Large intestine (tissue), 3 donors: ENCODE results near the gene OR4D5. TPM values are rescaled to one million over a fixed set of nuclear protein-coding genes. Genes with fewer than 3 reads are reported as not detected.
A peak's percentile ranks its signal among the peaks of the same experiment; 100 is the strongest.

Source experiments
- DNase-seq, 2 donors: peaks; one replicate each; pipeline versions ENCODE4 v3.0.0 to v3.0.0-alpha.2; 2013
- H3K27ac ChIP-seq: one replicate; pipeline ENCODE4 v1.5.1; 2013; ENCODE audit warnings: low read length
- H3K27me3 ChIP-seq: 2 replicates; pipeline ENCODE4 v1.6.1; 2013; ENCODE audit warnings: low read length; ENCODE audit not compliant: control insufficient read depth, insufficient read depth
- H3K36me3 ChIP-seq: 2 replicates; pipeline ENCODE4 v1.6.1; 2013; ENCODE audit warnings: low read length; ENCODE audit not compliant: control insufficient read depth, insufficient read depth
- H3K4me1 ChIP-seq: one replicate; pipeline ENCODE4 v1.6.1; 2013; ENCODE audit warnings: low read length; ENCODE audit not compliant: control insufficient read depth, insufficient read depth
- H3K4me3 ChIP-seq: one replicate; pipeline ENCODE4 v1.5.1; 2013; ENCODE audit warnings: low read length
- H3K9me3 ChIP-seq: one replicate; pipeline ENCODE4 v1.6.1; 2013; ENCODE audit warnings: mild to moderate bottlenecking, low read depth, low read length, moderate library complexity; ENCODE audit not compliant: control insufficient read depth
- WGBS: methylation state at CpG from one replicate; pipeline ENCODE4 v1.1.5; 2013; ENCODE audit warnings: low lambda C conversion rate; ENCODE audit not compliant: insufficient coverage; 5-methylcytosine and 5-hydroxymethylcytosine counted together
- polyA plus RNA-seq: library from polyadenylated mRNA; unstranded; fragments of 120-200 nt; gene quantifications from one replicate; pipeline ENCODE4 v1.2.1, GENCODE V29; 2013

OR4D5 gene
- polyA plus RNA-seq, 1 donor = not detected

GRCh38 chr11:123945132-123945531 lies 5.7 kb downstream of the OR4D5 start:
- WGBS = 13% methylated on average over 1 of the region's 1 CpG
- no peaks in the 10 kb centered on the region for H3K4me1 ChIP-seq
- H3K36me3 ChIP-seq = no peaks in the 10 kb centered on the region
- DNase-seq = peak in 1 of 2 donors; percentile 24
- H3K27me3 ChIP-seq = peaks cover 2% of the 10 kb centered on the region
- no peak overlapping the region for H3K4me3 ChIP-seq
- no peak overlapping the region for H3K27ac ChIP-seq
- H3K9me3 ChIP-seq = no peaks in the 10 kb centered on the region

GRCh38 chr11:123956752-123957151 lies 17.3 kb downstream of the OR4D5 start:
- Histone ChIP-seq H3K36me3 (no peaks in the 10 kb centered on the region), H3K27me3 (no peaks in the 10 kb centered on the region), H3K9me3 (no peaks in the 10 kb centered on the region), H3K4me3 (no peak overlapping the region), H3K4me1 (no peaks in the 10 kb centered on the region), H3K27ac (no peak overlapping the region)
- DNase-seq = no peak

DNA sequence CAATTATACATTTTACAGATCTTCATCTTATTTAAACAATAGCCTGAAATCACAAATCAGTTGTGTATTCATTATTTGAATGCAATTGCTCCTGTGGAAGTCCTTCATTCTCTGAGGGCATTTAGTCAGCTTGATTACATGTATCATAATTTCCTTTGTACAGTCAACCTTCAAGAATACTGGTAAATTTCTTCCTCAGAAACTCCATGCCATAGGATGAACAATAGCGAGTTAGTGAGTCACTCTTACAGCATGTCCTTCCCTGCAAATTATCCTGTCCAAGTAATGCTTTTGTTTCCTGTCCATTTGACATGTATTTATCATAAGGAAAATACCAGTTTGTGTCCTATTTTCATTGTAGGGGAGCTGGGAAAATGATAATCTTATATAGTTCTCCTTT lies 34.4 kb downstream of the OR4D5 start:
- Histone ChIP-seq H3K4me1 (no peaks in the 10 kb centered on the region), H3K9me3 (no peaks in the 10 kb centered on the region), H3K36me3 (no peaks in the 10 kb centered on the region), H3K27ac (no peak overlapping the region), H3K4me3 (no peak overlapping the region), H3K27me3 (no peaks in the 10 kb centered on the region)
- DNase-seq = no peak
- WGBS = no CpG with 5 or more reads among the region's 1 CpG

DNA sequence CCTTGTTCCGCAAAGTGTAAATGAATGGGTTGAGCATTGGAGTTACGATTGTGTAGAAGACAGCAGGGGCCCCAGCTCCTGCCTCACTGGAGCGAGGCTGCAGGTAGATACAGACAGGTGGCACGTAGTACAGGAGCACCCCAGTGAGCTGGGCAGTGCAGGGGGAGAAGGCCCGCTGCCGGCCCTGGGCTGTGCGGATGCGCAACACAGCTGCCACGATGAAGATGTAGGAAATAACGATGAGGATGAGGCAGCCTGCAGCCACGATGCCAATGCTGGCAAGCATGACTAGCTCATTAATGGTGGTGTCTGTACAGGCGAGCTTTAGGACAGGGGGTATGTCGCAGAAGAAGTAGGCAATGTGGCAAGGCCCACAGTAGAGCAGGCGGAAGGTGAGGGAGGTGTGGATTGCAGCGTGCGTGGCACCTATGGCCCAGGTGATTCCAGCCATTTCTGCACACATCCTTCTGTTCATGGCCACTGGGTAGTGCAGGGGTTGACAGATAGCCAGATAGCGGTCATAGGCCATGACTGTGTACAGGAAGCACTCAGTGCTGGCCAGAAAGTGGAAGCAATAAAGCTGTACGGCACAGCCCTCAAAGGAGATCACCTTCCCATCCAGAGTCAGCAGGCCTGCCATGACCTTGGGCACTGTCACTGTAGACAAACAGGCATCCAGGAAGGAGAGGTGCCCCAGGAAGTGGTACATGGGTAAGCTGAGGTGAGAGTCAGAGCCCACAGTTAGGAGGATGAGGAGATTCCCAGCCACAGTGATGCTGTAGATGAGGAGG lies 37.5 kb downstream of the OR4D5 start:
- H3K4me3 ChIP-seq = no peak overlapping the region
- H3K4me1 ChIP-seq = no peaks in the 10 kb centered on the region
- no peaks in the 10 kb centered on the region for H3K9me3 ChIP-seq
- no peaks in the 10 kb centered on the region for H3K36me3 ChIP-seq
- no CpG with 5 or more reads among the region's 18 CpGs for WGBS
- H3K27ac ChIP-seq = no peak overlapping the region
- no peaks in the 10 kb centered on the region for H3K27me3 ChIP-seq
- DNase-seq = no peak

- H3K27me3 ChIP-seq = no peaks in the 10 kb centered on the region
Observed at GRCh38 chr11:123977731-123978347, 38.4 kb downstream of the OR4D5 start, which contains the start of gene OR10S1. TSS of gene OR10S1 (minus strand) at chr11:123977781. CDS start at chr11:123977664, 117 bp downstream.

DNA sequence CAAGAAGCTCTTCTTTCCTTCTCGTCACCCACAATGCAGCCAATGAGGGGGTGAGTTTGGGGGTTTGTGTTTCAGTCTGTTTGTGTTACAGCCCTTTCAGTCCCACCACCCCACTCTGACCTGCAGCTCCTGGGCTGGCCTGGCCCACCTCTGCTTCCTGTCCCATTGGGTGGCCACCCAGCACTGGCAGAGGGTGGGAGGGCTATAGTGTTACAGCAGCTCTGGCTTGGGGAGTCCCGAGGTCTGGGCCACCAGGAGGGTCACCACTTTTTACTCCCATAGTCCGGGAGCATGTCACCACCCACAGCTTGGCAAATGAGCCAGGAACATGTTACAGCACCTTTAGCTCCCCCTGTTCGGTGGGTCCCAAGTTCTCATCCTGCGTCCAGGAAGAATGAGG lies 39.9 kb downstream of the OR4D5 start:
- DNase-seq = no peak
- Histone ChIP-seq H3K9me3 (no peaks in the 10 kb centered on the region), H3K4me3 (no peak overlapping the region), H3K27me3 (no peaks in the 10 kb centered on the region), H3K27ac (no peak overlapping the region), H3K4me1 (no peaks in the 10 kb centered on the region), H3K36me3 (no peaks in the 10 kb centered on the region)
- no CpG with 5 or more reads among the region's 5 CpGs for WGBS

More at GRCh38 chr11:123977731-123978347, 38.4 kb downstream of the OR4D5 start, which contains the start of gene OR10S1:
- no peaks in the 10 kb centered on the region for H3K9me3 ChIP-seq
- DNase-seq = no peak
- H3K4me1 ChIP-seq = no peaks in the 10 kb centered on the region
- H3K4me3 ChIP-seq = no peak within 1 kb of the TSS
- H3K27ac ChIP-seq = no peak within 1 kb of the TSS
- H3K36me3 ChIP-seq = no peaks in the 10 kb centered on the region

Other genes with a start within 250 kb of the OR4D5 start
- gene ZNF202, start 198.0 kb upstream of the OR4D5 start, polyA plus RNA-seq = 17.1 TPM
- not detected for gene OR6X1, start 185.1 kb upstream of the OR4D5 start, polyA plus RNA-seq
- not detected for gene OR6M1, start 133.3 kb upstream of the OR4D5 start, polyA plus RNA-seq
- not detected for gene TMEM225, start 53.9 kb upstream of the OR4D5 start, polyA plus RNA-seq
- not detected for gene OR8D4, start 37.5 kb upstream of the OR4D5 start, polyA plus RNA-seq
- gene OR6T1, start 4.2 kb downstream of the OR4D5 start, polyA plus RNA-seq = not detected
- not detected for gene OR10S1, start 38.2 kb downstream of the OR4D5 start, polyA plus RNA-seq
- gene OR10G6, start 55.5 kb downstream of the OR4D5 start, polyA plus RNA-seq = not detected
- not detected for gene OR10G4, start 73.4 kb downstream of the OR4D5 start, polyA plus RNA-seq
- gene OR10G9, start 83.4 kb downstream of the OR4D5 start, polyA plus RNA-seq = not detected
- not detected for gene OR10G8, start 87.2 kb downstream of the OR4D5 start, polyA plus RNA-seq
- gene OR10G7, start 101.7 kb downstream of the OR4D5 start, polyA plus RNA-seq = not detected
- 24.6 TPM for gene VWA5A, start 175.8 kb downstream of the OR4D5 start, polyA plus RNA-seq
- not detected for gene OR10D3, start 243.7 kb downstream of the OR4D5 start, polyA plus RNA-seq